HCT116 (cell line): ENCODE measurements around the gene PGAP6. TPM values are rescaled to one million over a fixed set of nuclear protein-coding genes. Genes with fewer than 3 reads are reported as not detected.

Experiments used
- ATAC-seq: fragments of 200-7000 bp; cut with Tn5 transposase; 2 replicates; pipeline ENCODE4 v1.9.1; 2020; ENCODE audit warnings: mild to moderate bottlenecking, moderate library complexity
- BruUV-seq: library from RNA; stranded (reverse); fragments of 400-500 nt; replicated peaks from 2 replicates; lab custom pipeline; 2021; lab: Mats Ljungman, UMichigan
- CTCF ChIA-PET: fragments of 300-600 bp; sonication (Branson Sonifier 250); formaldehyde crosslinking; loops from one replicate; lab custom pipeline; 2021; ENCODE audit warnings: antibody characterized with exemption; lab: Charles Lee
- POLR2A ChIA-PET: fragments of 300-600, 350-600 bp; sonication (Branson Sonifier 250); formaldehyde crosslinking; loops from one replicate; lab custom pipeline; 2021; ENCODE audit warnings: antibody characterized with exemption; lab: Charles Lee
- RAD21 ChIA-PET, 2 experiments: fragments of 300-600 bp; sonication (Branson Sonifier 250); formaldehyde crosslinking; loops; one replicate each; lab custom pipeline; 2023; ENCODE audit warnings: low total read pairs in 2 of 2; ENCODE audit not compliant: uncharacterized antibody in 2 of 2, unreplicated experiment in 2 of 2, low non-redundant PET in 1 of 2; lab: Charles Lee
- DNase-seq: peaks from one replicate; pipeline ENCODE4 v3.0.0-alpha.2; 2010; ENCODE audit warnings: low read depth, low spot score
- H2AFZ ChIP-seq: fragments of 200-600 bp; shearing (Covaris generic), sonication (generic); 2 replicates; pipeline ENCODE4 v1.6.1; 2017; ENCODE audit warnings: low read depth, mixed run types, mixed read lengths, antibody characterized with exemption, low read length; ENCODE audit not compliant: poor library complexity, severe bottlenecking
- H3K27ac ChIP-seq: 2 replicates; pipeline ENCODE4 v1.5.1; 2012; ENCODE audit warnings: low read depth, low read length
- H3K27me3 ChIP-seq: fragments of 200-600 bp; sonication (generic); 2 replicates; pipeline ENCODE4 v1.6.1; 2016; ENCODE audit warnings: mixed run types, low read length, mixed read lengths; ENCODE audit not compliant: insufficient read depth
- H3K36me3 ChIP-seq, 2 experiments: fragments of 200-500 bp in 1 of 2; fragments of 200-600 bp in 1 of 2; sonication (Bioruptor generic) in 1 of 2; sonication (generic) in 1 of 2; 2 replicates each; pipeline versions ENCODE4 v1.5.1 to v1.6.1; 2014 to 2016; ENCODE audit warnings: low read length in 2 of 2, inconsistent platforms in 1 of 2, mixed read lengths in 1 of 2, mixed run types in 1 of 2; ENCODE audit not compliant: insufficient read depth in 2 of 2, control insufficient read depth in 1 of 2
- H3K4me1 ChIP-seq, 2 experiments: fragments of 200-600 bp in 1 of 2; sonication (generic) in 1 of 2; 2 replicates each; pipeline versions ENCODE4 v1.5.1 to v1.6.1; 2012 to 2017; ENCODE audit warnings: low read length in 2 of 2, inconsistent platforms in 1 of 2, mild to moderate bottlenecking in 1 of 2, mixed read lengths in 1 of 2, mixed run types in 1 of 2, moderate library complexity in 1 of 2; ENCODE audit not compliant: insufficient read depth in 2 of 2, control insufficient read depth in 1 of 2
- H3K4me2 ChIP-seq: fragments of 200-600 bp; sonication (generic); 2 replicates; pipeline ENCODE4 v1.6.1; 2017; ENCODE audit warnings: mixed run types, low read length, mixed read lengths
- H3K4me3 ChIP-seq, 2 experiments: fragments of 200-600 bp in 1 of 2; sonication (generic) in 1 of 2; replicated peaks in 1 of 2; 2 replicates each; pipeline ENCODE4 v1.5.1; 2011 to 2016; ENCODE audit warnings: low read length in 2 of 2, control low read depth in 1 of 2, low read depth in 1 of 2, mild to moderate bottlenecking in 1 of 2, mixed read lengths in 1 of 2, mixed run types in 1 of 2
- H3K79me2 ChIP-seq: fragments of 200-600 bp; sonication (generic); 2 replicates; pipeline ENCODE4 v1.6.1; 2017; ENCODE audit warnings: mild to moderate bottlenecking, mixed run types, low read length, moderate library complexity, mixed read lengths; ENCODE audit not compliant: insufficient read depth
- H3K9ac ChIP-seq: fragments of 200-600 bp; sonication (generic); 2 replicates; pipeline ENCODE4 v1.6.1; 2016; ENCODE audit warnings: low read length, mixed read lengths
- H3K9me2 ChIP-seq: fragments of 200-600 bp; sonication (generic), shearing (Covaris generic); 2 replicates; pipeline ENCODE4 v1.6.1; 2017; ENCODE audit warnings: mixed run types, mild to moderate bottlenecking, moderate library complexity; ENCODE audit not compliant: insufficient read depth
- H3K9me3 ChIP-seq, 2 experiments: fragments of 200-500 bp in 1 of 2; fragments of 200-600 bp in 1 of 2; sonication (Bioruptor generic) in 1 of 2; sonication (generic) in 1 of 2; 2 replicates each; pipeline ENCODE4 v1.6.1; 2014 to 2017; ENCODE audit warnings: low read length in 2 of 2, mixed read lengths in 2 of 2, inconsistent platforms in 1 of 2, low read depth in 1 of 2, mild to moderate bottlenecking in 1 of 2, mixed run types in 1 of 2, moderate library complexity in 1 of 2; ENCODE audit not compliant: control insufficient read depth in 1 of 2, insufficient read depth in 1 of 2
- H4K20me1 ChIP-seq: fragments of 200-600 bp; sonication (generic), shearing (Covaris generic); 2 replicates; pipeline ENCODE4 v1.6.1; 2017; ENCODE audit warnings: mixed run types, mild to moderate bottlenecking, moderate library complexity; ENCODE audit not compliant: insufficient read depth
- CBX3 ChIP-seq: IDR thresholded peaks from 2 replicates; pipeline ENCODE4 v1.6.1; 2012; ENCODE audit warnings: low read depth
- CEBPB ChIP-seq: IDR thresholded peaks from 2 replicates; pipeline ENCODE4 v1.6.1; 2012; ENCODE audit warnings: low read depth
- EGR1 ChIP-seq: IDR thresholded peaks from 2 replicates; pipeline ENCODE4 v1.6.1; 2012; ENCODE audit warnings: low read depth
- EZH2phosphoT487 ChIP-seq: fragments of 200-600 bp; IDR thresholded peaks from 2 replicates; pipeline ENCODE4 v1.6.1; 2018; ENCODE audit warnings: antibody characterized with exemption, borderline replicate concordance
- FOSL1 ChIP-seq: IDR thresholded peaks from 2 replicates; pipeline ENCODE4 v1.6.1; 2012; ENCODE audit warnings: low read depth
- POLR2A ChIP-seq: IDR thresholded peaks from 2 replicates; pipeline ENCODE4 v1.7.0; 2011; ENCODE audit warnings: borderline replicate concordance; ENCODE audit not compliant: insufficient read depth, insufficient read length; ENCODE audit errors: extremely low read depth
- POLR2AphosphoS5 ChIP-seq: IDR thresholded peaks from 2 replicates; pipeline ENCODE4 v1.6.1; 2011; ENCODE audit warnings: mild to moderate bottlenecking, low read depth, low read length, moderate library complexity
- RAD21 ChIP-seq: IDR thresholded peaks from 2 replicates; pipeline ENCODE4 v1.6.1; 2012; ENCODE audit warnings: low read depth, mild to moderate bottlenecking
- YY1 ChIP-seq: IDR thresholded peaks from 2 replicates; pipeline ENCODE4 v1.6.1; 2011; ENCODE audit warnings: low read length, low read depth, moderate library complexity, mild to moderate bottlenecking; ENCODE audit not compliant: insufficient replicate concordance; ENCODE audit errors: extremely low read depth
- intact Hi-C: fragments of 100-400 bp; cut with micrococcal nuclease; formaldehyde crosslinking; loops from 2 replicates; pipeline ENCODE4 v1.10.0; 2022
- total RNA-seq: library from RNA; stranded (reverse); gene quantifications from one replicate; pipeline ENCODE4 v1.2.1, GENCODE V29; 2021; ENCODE audit not compliant: unreplicated experiment
- TF ChIP-seq, protein P1 (sequence below), 3 experiments: fragments of 200-600 bp in 1 of 3; sonication (generic) in 1 of 3; IDR thresholded peaks in 2 of 3; conservative IDR thresholded peaks in 1 of 3; 2 replicates each; pipeline ENCODE4 v1.5.1; 2012 to 2017; ENCODE audit warnings: low read depth in 2 of 3, low read length in 2 of 3, antibody characterized with exemption in 1 of 3, borderline replicate concordance in 1 of 3, control low read depth in 1 of 3, mild to moderate bottlenecking in 1 of 3, mixed read lengths in 1 of 3, mixed run types in 1 of 3, moderate library complexity in 1 of 3; ENCODE audit not compliant: insufficient read depth in 1 of 3
- TF ChIP-seq, protein P2 (sequence below): IDR thresholded peaks from 2 replicates; pipeline ENCODE4 v1.6.1; 2011; ENCODE audit warnings: mild to moderate bottlenecking, low read length, moderate library complexity; ENCODE audit not compliant: insufficient replicate concordance; ENCODE audit errors: extremely low read depth
- TF ChIP-seq, protein P3 (sequence below): IDR thresholded peaks from 2 replicates; pipeline ENCODE4 v1.6.1; 2012
- TF ChIP-seq, protein P4 (sequence below): IDR thresholded peaks from 2 replicates; pipeline ENCODE4 v1.6.1; 2012

PGAP6 gene
- total RNA-seq, 1 experiment from 2014 or later = 35.4 TPM

DNA sequence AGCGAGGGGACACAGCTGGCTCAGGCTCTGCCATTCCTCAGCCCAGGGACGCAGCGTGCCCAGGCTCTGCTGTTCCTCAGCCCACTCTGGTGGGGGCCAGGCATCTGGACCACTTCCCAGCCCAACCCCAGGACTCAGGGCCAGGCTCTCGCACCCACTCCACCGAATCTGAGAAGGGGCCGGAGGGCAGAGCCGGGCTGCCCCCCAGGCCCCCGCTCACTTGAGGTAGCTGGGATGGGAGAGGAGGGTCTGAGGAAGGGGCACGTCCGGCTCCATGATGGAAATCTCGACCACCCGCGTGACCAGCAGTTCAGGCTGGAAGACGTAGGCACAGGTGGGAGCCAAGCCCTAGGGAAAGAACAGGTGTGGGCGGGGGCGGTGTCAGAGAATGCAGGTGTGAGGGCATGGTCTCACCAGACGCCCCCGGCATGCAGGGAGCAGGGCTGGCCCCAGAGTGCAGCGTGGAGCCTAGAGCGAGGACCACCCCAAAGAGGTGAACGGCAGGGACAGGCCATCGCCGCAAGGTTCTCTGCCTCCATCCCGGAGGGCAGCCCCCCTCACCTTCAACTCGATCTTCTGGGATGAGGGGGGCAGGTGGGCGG lies 4.9 kb downstream of the PGAP6 start (continued):
- TF ChIP-seq, protein P1, sequence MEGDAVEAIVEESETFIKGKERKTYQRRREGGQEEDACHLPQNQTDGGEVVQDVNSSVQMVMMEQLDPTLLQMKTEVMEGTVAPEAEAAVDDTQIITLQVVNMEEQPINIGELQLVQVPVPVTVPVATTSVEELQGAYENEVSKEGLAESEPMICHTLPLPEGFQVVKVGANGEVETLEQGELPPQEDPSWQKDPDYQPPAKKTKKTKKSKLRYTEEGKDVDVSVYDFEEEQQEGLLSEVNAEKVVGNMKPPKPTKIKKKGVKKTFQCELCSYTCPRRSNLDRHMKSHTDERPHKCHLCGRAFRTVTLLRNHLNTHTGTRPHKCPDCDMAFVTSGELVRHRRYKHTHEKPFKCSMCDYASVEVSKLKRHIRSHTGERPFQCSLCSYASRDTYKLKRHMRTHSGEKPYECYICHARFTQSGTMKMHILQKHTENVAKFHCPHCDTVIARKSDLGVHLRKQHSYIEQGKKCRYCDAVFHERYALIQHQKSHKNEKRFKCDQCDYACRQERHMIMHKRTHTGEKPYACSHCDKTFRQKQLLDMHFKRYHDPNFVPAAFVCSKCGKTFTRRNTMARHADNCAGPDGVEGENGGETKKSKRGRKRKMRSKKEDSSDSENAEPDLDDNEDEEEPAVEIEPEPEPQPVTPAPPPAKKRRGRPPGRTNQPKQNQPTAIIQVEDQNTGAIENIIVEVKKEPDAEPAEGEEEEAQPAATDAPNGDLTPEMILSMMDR (IDR thresholded peaks at IDR 0.05 in 2 of 3, conservative IDR thresholded peaks at IDR 0.05 in 1 of 3; ENCODE audit: borderline replicate concordance in 1 of 3, insufficient read depth in 1 of 3, low read depth in 2 of 3, low read length in 2 of 3) = no peak
- TF ChIP-seq, protein P2, sequence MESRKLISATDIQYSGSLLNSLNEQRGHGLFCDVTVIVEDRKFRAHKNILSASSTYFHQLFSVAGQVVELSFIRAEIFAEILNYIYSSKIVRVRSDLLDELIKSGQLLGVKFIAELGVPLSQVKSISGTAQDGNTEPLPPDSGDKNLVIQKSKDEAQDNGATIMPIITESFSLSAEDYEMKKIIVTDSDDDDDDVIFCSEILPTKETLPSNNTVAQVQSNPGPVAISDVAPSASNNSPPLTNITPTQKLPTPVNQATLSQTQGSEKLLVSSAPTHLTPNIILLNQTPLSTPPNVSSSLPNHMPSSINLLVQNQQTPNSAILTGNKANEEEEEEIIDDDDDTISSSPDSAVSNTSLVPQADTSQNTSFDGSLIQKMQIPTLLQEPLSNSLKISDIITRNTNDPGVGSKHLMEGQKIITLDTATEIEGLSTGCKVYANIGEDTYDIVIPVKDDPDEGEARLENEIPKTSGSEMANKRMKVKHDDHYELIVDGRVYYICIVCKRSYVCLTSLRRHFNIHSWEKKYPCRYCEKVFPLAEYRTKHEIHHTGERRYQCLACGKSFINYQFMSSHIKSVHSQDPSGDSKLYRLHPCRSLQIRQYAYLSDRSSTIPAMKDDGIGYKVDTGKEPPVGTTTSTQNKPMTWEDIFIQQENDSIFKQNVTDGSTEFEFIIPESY = no peak
- no peak for TF ChIP-seq FOSL1

DNA sequence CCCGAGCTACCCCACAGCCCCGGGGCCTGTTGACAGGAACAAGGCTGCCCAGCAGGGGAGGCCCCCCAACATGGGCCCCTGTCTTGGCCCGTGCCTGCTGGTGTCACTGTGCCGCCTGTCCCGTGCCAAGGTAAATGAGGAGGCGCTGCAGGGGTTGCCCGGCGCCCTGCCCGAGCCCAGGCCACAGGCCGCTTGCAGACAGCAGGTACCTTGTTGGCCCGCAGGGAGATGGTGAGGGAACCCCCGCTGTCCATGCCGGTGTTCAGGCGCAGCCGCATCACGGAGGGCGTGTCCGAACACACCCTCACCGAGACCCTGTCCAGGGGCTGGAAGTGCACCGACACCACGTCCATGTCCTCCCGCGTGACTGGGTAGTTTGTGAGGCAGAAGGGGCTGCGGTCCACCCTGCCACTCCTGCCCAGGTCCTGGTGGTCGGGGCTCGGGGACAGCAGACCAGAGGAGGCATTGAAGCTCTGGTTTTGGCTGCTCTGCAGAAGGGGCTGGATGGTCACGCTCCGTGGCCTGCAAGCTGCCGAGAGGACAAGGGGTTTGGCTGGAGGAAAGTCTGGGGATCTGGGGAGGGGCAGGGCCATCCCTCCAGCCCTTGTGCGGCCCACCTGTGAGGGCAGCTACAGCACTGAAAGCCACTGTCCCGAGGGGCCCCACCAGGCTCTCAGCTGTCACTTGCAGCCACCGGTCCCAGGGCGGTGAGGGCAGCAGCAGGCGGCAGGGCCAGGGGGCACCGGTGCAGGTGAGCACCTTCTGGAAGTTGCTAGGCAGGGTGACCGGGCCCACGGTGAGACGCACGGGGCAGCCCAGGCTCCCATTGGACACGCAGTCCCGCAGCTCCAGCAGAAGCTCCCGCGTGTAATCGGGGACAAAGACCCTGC lies 5.6 kb downstream of the PGAP6 start:
- Histone ChIP-seq H3K9me3 (no peaks in the 10 kb centered on the region), H3K4me2 (no peak overlapping the region), H2AFZ (no peak overlapping the region), H3K4me1 (peaks cover 0 to under 1% of the 10 kb centered on the region in 2 experiments; a peak in 1 of 4 replicates), H3K27me3 (no peaks in the 10 kb centered on the region), H3K9ac (no peak overlapping the region), H3K9me2 (no peaks in the 10 kb centered on the region), H4K20me1 (no peaks in the 10 kb centered on the region), H3K4me3 (no peak overlapping the region), H3K36me3 (no peaks in the 10 kb centered on the region), H3K79me2 (peaks cover 7% of the 10 kb centered on the region; the same call in 1 of the 2 replicates), H3K27ac (no peak overlapping the region)
- no peak for DNase-seq
- BruUV-seq = no TSS peak
- no peak for ATAC-seq
- RAD21 ChIA-PET = no interaction called here
- CTCF ChIA-PET = no interaction called here
- POLR2A ChIA-PET = no interaction called here
- intact Hi-C loops = no loop called here
- no peak for TF ChIP-seq POLR2AphosphoS5
- TF ChIP-seq CEBPB = no peak
- TF ChIP-seq RAD21 = no peak
- TF ChIP-seq, protein P3, sequence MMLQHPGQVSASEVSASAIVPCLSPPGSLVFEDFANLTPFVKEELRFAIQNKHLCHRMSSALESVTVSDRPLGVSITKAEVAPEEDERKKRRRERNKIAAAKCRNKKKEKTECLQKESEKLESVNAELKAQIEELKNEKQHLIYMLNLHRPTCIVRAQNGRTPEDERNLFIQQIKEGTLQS = no peak
- no peak for TF ChIP-seq EGR1
- no peak for TF ChIP-seq YY1
- TF ChIP-seq, protein P2 = no peak
- no peak for TF ChIP-seq FOSL1
- TF ChIP-seq CBX3 = no peak
- TF ChIP-seq EZH2phosphoT487 = no peak
- no peak for TF ChIP-seq POLR2A
- TF ChIP-seq, protein P4, sequence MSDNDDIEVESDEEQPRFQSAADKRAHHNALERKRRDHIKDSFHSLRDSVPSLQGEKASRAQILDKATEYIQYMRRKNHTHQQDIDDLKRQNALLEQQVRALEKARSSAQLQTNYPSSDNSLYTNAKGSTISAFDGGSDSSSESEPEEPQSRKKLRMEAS = no peak
